ENCODE results near the gene DOCK4.

DNA sequence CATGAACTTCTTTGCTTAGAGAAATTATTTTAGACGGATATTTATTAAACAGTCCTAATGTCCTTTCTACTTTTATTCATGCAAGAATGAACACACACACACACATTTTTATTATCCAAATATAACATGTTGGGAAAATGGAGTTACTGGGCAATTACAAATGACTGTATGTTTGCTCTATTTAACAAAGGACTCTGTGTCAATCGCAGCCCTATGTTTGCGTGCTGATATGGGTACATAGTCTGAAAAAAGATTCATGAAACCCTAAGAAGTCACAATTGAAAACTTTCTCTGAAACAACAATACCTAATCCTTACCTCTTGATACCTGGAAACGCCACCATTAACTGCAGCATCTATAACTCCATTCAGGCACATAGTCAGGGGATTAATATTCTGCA is 459.2 kb downstream of the DOCK4 start:
- TF ChIP-seq, protein P1, sequence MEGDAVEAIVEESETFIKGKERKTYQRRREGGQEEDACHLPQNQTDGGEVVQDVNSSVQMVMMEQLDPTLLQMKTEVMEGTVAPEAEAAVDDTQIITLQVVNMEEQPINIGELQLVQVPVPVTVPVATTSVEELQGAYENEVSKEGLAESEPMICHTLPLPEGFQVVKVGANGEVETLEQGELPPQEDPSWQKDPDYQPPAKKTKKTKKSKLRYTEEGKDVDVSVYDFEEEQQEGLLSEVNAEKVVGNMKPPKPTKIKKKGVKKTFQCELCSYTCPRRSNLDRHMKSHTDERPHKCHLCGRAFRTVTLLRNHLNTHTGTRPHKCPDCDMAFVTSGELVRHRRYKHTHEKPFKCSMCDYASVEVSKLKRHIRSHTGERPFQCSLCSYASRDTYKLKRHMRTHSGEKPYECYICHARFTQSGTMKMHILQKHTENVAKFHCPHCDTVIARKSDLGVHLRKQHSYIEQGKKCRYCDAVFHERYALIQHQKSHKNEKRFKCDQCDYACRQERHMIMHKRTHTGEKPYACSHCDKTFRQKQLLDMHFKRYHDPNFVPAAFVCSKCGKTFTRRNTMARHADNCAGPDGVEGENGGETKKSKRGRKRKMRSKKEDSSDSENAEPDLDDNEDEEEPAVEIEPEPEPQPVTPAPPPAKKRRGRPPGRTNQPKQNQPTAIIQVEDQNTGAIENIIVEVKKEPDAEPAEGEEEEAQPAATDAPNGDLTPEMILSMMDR (IDR thresholded peaks at IDR 0.05; ENCODE audit: low read depth, low read length, missing input control) = no peak
- TF ChIP-seq, protein P2, sequence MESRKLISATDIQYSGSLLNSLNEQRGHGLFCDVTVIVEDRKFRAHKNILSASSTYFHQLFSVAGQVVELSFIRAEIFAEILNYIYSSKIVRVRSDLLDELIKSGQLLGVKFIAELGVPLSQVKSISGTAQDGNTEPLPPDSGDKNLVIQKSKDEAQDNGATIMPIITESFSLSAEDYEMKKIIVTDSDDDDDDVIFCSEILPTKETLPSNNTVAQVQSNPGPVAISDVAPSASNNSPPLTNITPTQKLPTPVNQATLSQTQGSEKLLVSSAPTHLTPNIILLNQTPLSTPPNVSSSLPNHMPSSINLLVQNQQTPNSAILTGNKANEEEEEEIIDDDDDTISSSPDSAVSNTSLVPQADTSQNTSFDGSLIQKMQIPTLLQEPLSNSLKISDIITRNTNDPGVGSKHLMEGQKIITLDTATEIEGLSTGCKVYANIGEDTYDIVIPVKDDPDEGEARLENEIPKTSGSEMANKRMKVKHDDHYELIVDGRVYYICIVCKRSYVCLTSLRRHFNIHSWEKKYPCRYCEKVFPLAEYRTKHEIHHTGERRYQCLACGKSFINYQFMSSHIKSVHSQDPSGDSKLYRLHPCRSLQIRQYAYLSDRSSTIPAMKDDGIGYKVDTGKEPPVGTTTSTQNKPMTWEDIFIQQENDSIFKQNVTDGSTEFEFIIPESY (IDR thresholded peaks at IDR 0.05) = no peak

Data from liver (tissue), 2 donors.